Measurements from ENCODE around the gene RAD51B.
"Not testable (repeated sequence)": the region's sequence is repeated elsewhere in the genome, so short reads cannot be mapped to it uniquely, and the experiment has no call there.

Gene RAD51B

GRCh38 chr14:68113343-68113930, 293.9 kb downstream of the RAD51B start:
- DNase-seq (ENCODE audit: low read depth), result no peak

- DNase-seq (ENCODE audit: low read depth), result not testable (repeated sequence)
These were observed 296.4 kb downstream of the RAD51B start for GRCh38 chr14:68115952-68116351.

GRCh38 chr14:68122651-68123050, 303.1 kb downstream of the RAD51B start:
- no peak for DNase-seq (ENCODE audit: low read depth)

GRCh38 chr14:68124050-68124449, 304.5 kb downstream of the RAD51B start:
- DNase-seq (ENCODE audit: low read depth), result no peak

- DNase-seq (ENCODE audit: low read depth), result no peak
These were observed 305.6 kb downstream of the RAD51B start for GRCh38 chr14:68124979-68125731.

GRCh38 chr14:68127166-68127565, 307.6 kb downstream of the RAD51B start:
- DNase-seq (ENCODE audit: low read depth), result no peak

GRCh38 chr14:68131907-68132306, 312.3 kb downstream of the RAD51B start:
- DNase-seq (ENCODE audit: low read depth), result no peak

- DNase-seq (ENCODE audit: low read depth), result no peak
These were observed 313.1 kb downstream of the RAD51B start for GRCh38 chr14:68132563-68133121.

- DNase-seq (ENCODE audit: low read depth), result no peak
These were observed 314.3 kb downstream of the RAD51B start for GRCh38 chr14:68133856-68134255.

GRCh38 chr14:68135028-68135427, 315.4 kb downstream of the RAD51B start:
- no peak for DNase-seq (ENCODE audit: low read depth)

GRCh38 chr14:68135566-68135965, 316.0 kb downstream of the RAD51B start:
- no peak for DNase-seq (ENCODE audit: low read depth)

- peak; percentile 96 for DNase-seq (ENCODE audit: low read depth)
These were observed 318.4 kb downstream of the RAD51B start for GRCh38 chr14:68137704-68138619.

GRCh38 chr14:68139431-68140075, 320.0 kb downstream of the RAD51B start:
- no peak for DNase-seq (ENCODE audit: low read depth)

- peak; percentile 95 for DNase-seq (ENCODE audit: low read depth)
These were observed 320.6 kb downstream of the RAD51B start for GRCh38 chr14:68140076-68140741.

GRCh38 chr14:68140806-68141205, 321.2 kb downstream of the RAD51B start:
- no peak for DNase-seq (ENCODE audit: low read depth)

GRCh38 chr14:68141281-68142088, 321.9 kb downstream of the RAD51B start:
- no peak for DNase-seq (ENCODE audit: low read depth)

GRCh38 chr14:68143341-68143841, 323.8 kb downstream of the RAD51B start:
- no peak for DNase-seq (ENCODE audit: low read depth)

GRCh38 chr14:68144051-68144681, 324.6 kb downstream of the RAD51B start:
- DNase-seq (ENCODE audit: low read depth), result no peak

- DNase-seq (ENCODE audit: low read depth), result no peak
These were observed 325.5 kb downstream of the RAD51B start for GRCh38 chr14:68145036-68145435.

- DNase-seq (ENCODE audit: low read depth), result no peak
These were observed 326.0 kb downstream of the RAD51B start for GRCh38 chr14:68145539-68145938.
